ENCODE results near the gene NRSN1. TPM values are rescaled to one million over a fixed set of nuclear protein-coding genes. Genes with fewer than 3 reads are reported as not detected.

Gene NRSN1
- total and polyA plus RNA-seq, 4 donors, result 0.17 TPM; not detected in 3

DNA sequence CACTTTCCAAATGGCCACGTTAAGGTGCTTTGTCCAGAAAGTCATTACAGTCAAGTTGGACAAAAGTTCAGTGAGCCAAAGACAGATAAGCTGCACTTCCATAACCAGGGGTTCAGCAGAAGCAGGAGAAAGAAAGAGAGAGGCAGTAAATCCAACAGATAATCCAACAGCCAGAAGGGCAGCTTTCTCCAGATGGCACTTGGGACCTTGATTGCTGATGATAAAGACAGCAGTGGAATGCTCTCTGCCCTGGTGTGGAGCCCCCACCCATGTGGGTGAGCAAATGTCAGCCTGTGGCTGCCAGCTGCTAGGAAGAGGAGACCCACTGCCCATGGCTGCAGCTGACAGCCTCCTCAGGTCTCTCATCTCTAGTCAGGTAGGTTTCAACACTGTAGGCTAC, 18.7 kb upstream of the NRSN1 start:
- H3K9ac ChIP-seq (ENCODE audit: insufficient read depth in 1 of 2, low read length in 2 of 2), result no peak overlapping the region
- no peaks in the 10 kb centered on the region for H3K4me1 ChIP-seq (ENCODE audit: control insufficient read depth in 5 of 5, insufficient read depth in 5 of 5, low read length in 5 of 5)
- no peaks in the 10 kb centered on the region for H3K9me3 ChIP-seq (ENCODE audit: control insufficient read depth in 4 of 4, insufficient read depth in 3 of 4, low read length in 3 of 4)
- TF ChIP-seq, protein P1, sequence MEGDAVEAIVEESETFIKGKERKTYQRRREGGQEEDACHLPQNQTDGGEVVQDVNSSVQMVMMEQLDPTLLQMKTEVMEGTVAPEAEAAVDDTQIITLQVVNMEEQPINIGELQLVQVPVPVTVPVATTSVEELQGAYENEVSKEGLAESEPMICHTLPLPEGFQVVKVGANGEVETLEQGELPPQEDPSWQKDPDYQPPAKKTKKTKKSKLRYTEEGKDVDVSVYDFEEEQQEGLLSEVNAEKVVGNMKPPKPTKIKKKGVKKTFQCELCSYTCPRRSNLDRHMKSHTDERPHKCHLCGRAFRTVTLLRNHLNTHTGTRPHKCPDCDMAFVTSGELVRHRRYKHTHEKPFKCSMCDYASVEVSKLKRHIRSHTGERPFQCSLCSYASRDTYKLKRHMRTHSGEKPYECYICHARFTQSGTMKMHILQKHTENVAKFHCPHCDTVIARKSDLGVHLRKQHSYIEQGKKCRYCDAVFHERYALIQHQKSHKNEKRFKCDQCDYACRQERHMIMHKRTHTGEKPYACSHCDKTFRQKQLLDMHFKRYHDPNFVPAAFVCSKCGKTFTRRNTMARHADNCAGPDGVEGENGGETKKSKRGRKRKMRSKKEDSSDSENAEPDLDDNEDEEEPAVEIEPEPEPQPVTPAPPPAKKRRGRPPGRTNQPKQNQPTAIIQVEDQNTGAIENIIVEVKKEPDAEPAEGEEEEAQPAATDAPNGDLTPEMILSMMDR (IDR thresholded peaks at IDR 0.05; ENCODE audit: control extremely low read depth, extremely low read depth), result no peak
- ATAC-seq (ENCODE audit: insufficient read depth, low FRiP score) (no peak), DNase-seq (no peak)
- H3K27ac ChIP-seq (ENCODE audit: low read depth in 1 of 2, low read length in 1 of 2), result no peak overlapping the region
- 75 to 81% methylated on average over 1 of the region's 1 CpG for WGBS, 2 donors
- no peak overlapping the region for H3K4me3 ChIP-seq
- H3K36me3 ChIP-seq (ENCODE audit: control insufficient read depth in 4 of 4, insufficient read depth in 4 of 4, low read length in 4 of 4), result no peaks in the 10 kb centered on the region
- no peaks in the 10 kb centered on the region for H3K27me3 ChIP-seq (ENCODE audit: control insufficient read depth in 3 of 3, insufficient read depth in 3 of 3, low read length in 2 of 3)

DNA sequence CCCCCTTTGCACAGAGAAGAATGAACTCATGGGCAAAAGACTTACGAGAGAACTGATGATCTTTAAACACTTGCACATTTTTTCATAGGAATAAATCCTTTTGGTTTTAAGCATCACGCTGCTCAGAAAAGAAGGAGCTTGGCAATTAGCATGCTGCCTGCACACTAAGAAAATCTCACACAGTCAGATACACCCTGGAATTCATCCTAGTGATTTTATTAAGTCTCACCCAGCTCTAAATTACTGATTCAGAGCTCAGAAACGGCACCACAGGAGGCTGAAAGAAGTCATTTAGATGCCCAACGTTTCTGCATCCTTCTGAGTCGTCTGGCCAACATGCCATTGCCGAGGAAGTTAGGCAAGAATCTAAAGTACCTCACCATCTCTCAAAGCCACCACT, 18.0 kb upstream of the NRSN1 start:
- DNase-seq (no peak), ATAC-seq (ENCODE audit: insufficient read depth, low FRiP score) (no peak)
- Histone ChIP-seq H3K27ac (ENCODE audit: low read depth in 1 of 2, low read length in 1 of 2) (no peak overlapping the region), H3K4me3 (no peak overlapping the region), H3K4me1 (ENCODE audit: control insufficient read depth in 5 of 5, insufficient read depth in 5 of 5, low read length in 5 of 5) (no peaks in the 10 kb centered on the region), H3K9me3 (ENCODE audit: control insufficient read depth in 4 of 4, insufficient read depth in 3 of 4, low read length in 3 of 4) (no peaks in the 10 kb centered on the region), H3K27me3 (ENCODE audit: control insufficient read depth in 3 of 3, insufficient read depth in 3 of 3, low read length in 2 of 3) (no peaks in the 10 kb centered on the region), H3K9ac (ENCODE audit: insufficient read depth in 1 of 2, low read length in 2 of 2) (no peak overlapping the region), H3K36me3 (ENCODE audit: control insufficient read depth in 4 of 4, insufficient read depth in 4 of 4, low read length in 4 of 4) (no peaks in the 10 kb centered on the region)
- TF ChIP-seq, protein P1 (IDR thresholded peaks at IDR 0.05; ENCODE audit: control extremely low read depth, extremely low read depth), result no peak
- WGBS, 2 donors, result 78 to 86% methylated on average over 6 of the region's 6 CpGs

DNA sequence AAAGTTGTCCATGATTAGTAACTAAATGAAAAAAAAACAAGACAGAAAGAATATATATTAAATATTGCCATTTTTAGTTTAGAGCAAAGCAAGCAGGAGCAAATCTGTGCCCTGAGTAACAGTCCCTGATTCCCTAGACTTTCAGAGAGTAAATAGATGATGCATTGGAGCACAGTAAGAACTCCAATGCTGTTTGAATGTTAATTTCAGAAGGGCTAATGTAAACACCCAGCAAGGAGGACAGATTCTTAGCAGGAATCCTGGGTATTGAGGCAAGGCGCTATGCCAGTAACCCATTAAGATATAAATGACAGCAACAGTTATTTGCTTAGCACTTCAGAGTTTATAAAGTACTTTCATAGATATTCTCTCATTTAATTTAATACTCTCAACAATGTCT, 15.6 kb upstream of the NRSN1 start:
- DNase-seq, result no peak
- 0% methylated on average over 1 of the region's 1 CpG for WGBS, 2 donors

DNA sequence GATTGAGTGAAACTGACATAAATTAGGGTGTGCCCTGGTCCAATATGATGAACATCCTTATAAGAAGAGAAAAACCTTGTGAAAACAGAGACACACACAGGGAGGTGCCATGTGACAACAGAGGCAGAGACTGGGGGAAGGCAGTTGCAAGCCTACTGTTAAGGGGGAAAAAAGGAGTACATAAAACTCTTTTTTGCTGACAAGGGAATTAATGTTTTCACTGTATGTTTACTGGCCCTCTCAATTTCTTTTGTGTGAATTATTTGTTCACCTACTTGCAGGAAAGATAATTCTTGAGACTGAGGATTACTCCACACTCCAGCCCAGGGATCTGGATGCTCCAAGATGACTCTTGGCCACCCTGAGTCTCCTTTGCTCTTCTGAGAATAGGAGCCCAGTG, 12.1 kb upstream of the NRSN1 start:
- Histone ChIP-seq H3K4me1 (ENCODE audit: control insufficient read depth in 5 of 5, insufficient read depth in 5 of 5, low read length in 5 of 5) (no peaks in the 10 kb centered on the region), H3K27me3 (ENCODE audit: control insufficient read depth in 3 of 3, insufficient read depth in 3 of 3, low read length in 2 of 3) (no peaks in the 10 kb centered on the region), H3K9me3 (ENCODE audit: control insufficient read depth in 4 of 4, insufficient read depth in 3 of 4, low read length in 3 of 4) (no peaks in the 10 kb centered on the region), H3K9ac (ENCODE audit: insufficient read depth in 1 of 2, low read length in 2 of 2) (no peak overlapping the region), H3K36me3 (ENCODE audit: control insufficient read depth in 4 of 4, insufficient read depth in 4 of 4, low read length in 4 of 4) (no peaks in the 10 kb centered on the region), H3K27ac (ENCODE audit: low read depth in 1 of 2, low read length in 1 of 2) (no peak overlapping the region), H3K4me3 (no peak overlapping the region)
- ATAC-seq (ENCODE audit: insufficient read depth, low FRiP score) (no peak), DNase-seq (no peak)
- TF ChIP-seq, protein P1 (IDR thresholded peaks at IDR 0.05; ENCODE audit: control extremely low read depth, extremely low read depth), result no peak

More for the DNA sequence above, 15.6 kb upstream of the NRSN1 start:
- Histone ChIP-seq H3K4me1 (ENCODE audit: control insufficient read depth in 5 of 5, insufficient read depth in 5 of 5, low read length in 5 of 5) (no peaks in the 10 kb centered on the region), H3K9me3 (ENCODE audit: control insufficient read depth in 4 of 4, insufficient read depth in 3 of 4, low read length in 3 of 4) (no peaks in the 10 kb centered on the region), H3K9ac (ENCODE audit: insufficient read depth in 1 of 2, low read length in 2 of 2) (no peak overlapping the region), H3K27ac (ENCODE audit: low read depth in 1 of 2, low read length in 1 of 2) (no peak overlapping the region), H3K36me3 (ENCODE audit: control insufficient read depth in 4 of 4, insufficient read depth in 4 of 4, low read length in 4 of 4) (no peaks in the 10 kb centered on the region), H3K27me3 (ENCODE audit: control insufficient read depth in 3 of 3, insufficient read depth in 3 of 3, low read length in 2 of 3) (no peaks in the 10 kb centered on the region), H3K4me3 (no peak overlapping the region)
- TF ChIP-seq, protein P1 (IDR thresholded peaks at IDR 0.05; ENCODE audit: control extremely low read depth, extremely low read depth), result no peak
- no peak for ATAC-seq (ENCODE audit: insufficient read depth, low FRiP score)

Measured in lung (tissue), 12 donors.